Activated CD8-positive, alpha-beta T cell treated with anti-CD3 and anti-CD28 coated beads for 36 hours (primary cell): ENCODE measurements around the gene ARMC8. TPM values are rescaled to one million over a fixed set of nuclear protein-coding genes. Genes with fewer than 3 reads are reported as not detected.

Source experiments
- ATAC-seq: fragments of 200-7000 bp; cut with Tn5 transposase; one replicate; pipeline ENCODE4 v1.10.0; 2021; ENCODE audit warnings: mild to moderate bottlenecking, moderate library complexity
- CTCF ChIA-PET: fragments of 350-600 bp; sonication (Branson Sonifier 250); formaldehyde crosslinking; loops from one replicate; lab custom pipeline; 2021; ENCODE audit warnings: antibody characterized with exemption; lab: Charles Lee
- POLR2A ChIA-PET: fragments of 350-600 bp; sonication (Branson Sonifier 250); formaldehyde crosslinking; loops from one replicate; lab custom pipeline; 2021; ENCODE audit warnings: antibody characterized with exemption; lab: Charles Lee
- DNase-seq: peaks from one replicate; pipeline ENCODE4 v3.0.0-alpha.2; 2020
- H3K27ac Mint-ChIP-seq: one replicate; pipeline ENCODE4 v1.8.0; 2021; ENCODE audit warnings: mild to moderate bottlenecking, mixed read lengths
- H3K27me3 Mint-ChIP-seq: one replicate; pipeline ENCODE4 v1.8.0; 2021; ENCODE audit warnings: mixed read lengths
- H3K36me3 Mint-ChIP-seq: one replicate; pipeline ENCODE4 v1.8.0; 2021; ENCODE audit warnings: low read depth, mixed read lengths
- H3K4me1 Mint-ChIP-seq: one replicate; pipeline ENCODE4 v1.8.0; 2021; ENCODE audit warnings: low read depth, mixed read lengths
- H3K4me3 Mint-ChIP-seq: one replicate; pipeline ENCODE4 v1.8.0; 2021; ENCODE audit warnings: mild to moderate bottlenecking, moderate library complexity, mixed read lengths
- H3K9me3 Mint-ChIP-seq: one replicate; pipeline ENCODE4 v1.8.0; 2021; ENCODE audit warnings: mixed read lengths
- intact Hi-C: fragments of 100-400 bp; cut with micrococcal nuclease; formaldehyde crosslinking; loops from one replicate; pipeline ENCODE4 v1.10.0; 2022
- total RNA-seq, 2 experiments: library from RNA; stranded (reverse); gene quantifications; one replicate each; pipeline ENCODE4 v1.2.3, GENCODE V29; 2021
- TF ChIP-seq, protein P1 (sequence below): fragments of 200-600 bp; IDR thresholded peaks from one replicate; pipeline ENCODE4 v1.8.0; 2022; ENCODE audit warnings: antibody characterized with exemption, mild to moderate bottlenecking

The ARMC8 gene
- total RNA-seq, 2 experiments from 2014 or later, result 48.1 to 51.4 TPM

DNA sequence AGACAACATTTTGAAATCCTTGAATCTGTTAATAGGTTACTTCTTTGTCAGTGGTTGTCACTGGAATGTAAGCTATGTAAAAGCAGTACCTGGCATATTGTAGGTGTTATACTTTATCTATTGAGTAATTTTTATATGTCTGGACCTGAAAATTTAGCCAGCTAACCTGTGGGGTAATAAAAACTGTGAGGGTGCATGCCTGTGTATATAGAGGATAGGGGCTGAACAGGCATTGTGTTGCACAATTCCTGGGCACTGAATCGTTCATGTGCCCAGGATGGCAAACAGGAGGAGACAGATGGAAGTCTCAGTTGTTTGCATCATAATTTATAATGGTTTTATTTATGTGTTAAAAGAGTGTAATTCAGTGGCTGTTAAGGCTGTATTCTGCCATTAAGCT, 67.1 kb downstream of the ARMC8 start:
- ATAC-seq (no peak), DNase-seq (no peak)
- H3K4me1 Mint-ChIP-seq, result peaks cover 13% of the 10 kb centered on the region
- no peaks in the 10 kb centered on the region for H3K27me3 Mint-ChIP-seq
- H3K9me3 Mint-ChIP-seq, result no peaks in the 10 kb centered on the region
- H3K4me3 Mint-ChIP-seq, result no peak overlapping the region
- intact Hi-C loops, result no loop called here
- TF ChIP-seq, protein P1, sequence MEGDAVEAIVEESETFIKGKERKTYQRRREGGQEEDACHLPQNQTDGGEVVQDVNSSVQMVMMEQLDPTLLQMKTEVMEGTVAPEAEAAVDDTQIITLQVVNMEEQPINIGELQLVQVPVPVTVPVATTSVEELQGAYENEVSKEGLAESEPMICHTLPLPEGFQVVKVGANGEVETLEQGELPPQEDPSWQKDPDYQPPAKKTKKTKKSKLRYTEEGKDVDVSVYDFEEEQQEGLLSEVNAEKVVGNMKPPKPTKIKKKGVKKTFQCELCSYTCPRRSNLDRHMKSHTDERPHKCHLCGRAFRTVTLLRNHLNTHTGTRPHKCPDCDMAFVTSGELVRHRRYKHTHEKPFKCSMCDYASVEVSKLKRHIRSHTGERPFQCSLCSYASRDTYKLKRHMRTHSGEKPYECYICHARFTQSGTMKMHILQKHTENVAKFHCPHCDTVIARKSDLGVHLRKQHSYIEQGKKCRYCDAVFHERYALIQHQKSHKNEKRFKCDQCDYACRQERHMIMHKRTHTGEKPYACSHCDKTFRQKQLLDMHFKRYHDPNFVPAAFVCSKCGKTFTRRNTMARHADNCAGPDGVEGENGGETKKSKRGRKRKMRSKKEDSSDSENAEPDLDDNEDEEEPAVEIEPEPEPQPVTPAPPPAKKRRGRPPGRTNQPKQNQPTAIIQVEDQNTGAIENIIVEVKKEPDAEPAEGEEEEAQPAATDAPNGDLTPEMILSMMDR, result no peak
- CTCF ChIA-PET, result interaction anchor here (1.2 to 1.6 kb wide), 2 partner anchors 10 to 53 kb away, joined by 3 to 4 read pairs; no protein-coding TSS in a partner anchor
- no peak overlapping the region for H3K27ac Mint-ChIP-seq
- POLR2A ChIA-PET, result no interaction called here
- H3K36me3 Mint-ChIP-seq, result peaks cover 15% of the 10 kb centered on the region

DNA sequence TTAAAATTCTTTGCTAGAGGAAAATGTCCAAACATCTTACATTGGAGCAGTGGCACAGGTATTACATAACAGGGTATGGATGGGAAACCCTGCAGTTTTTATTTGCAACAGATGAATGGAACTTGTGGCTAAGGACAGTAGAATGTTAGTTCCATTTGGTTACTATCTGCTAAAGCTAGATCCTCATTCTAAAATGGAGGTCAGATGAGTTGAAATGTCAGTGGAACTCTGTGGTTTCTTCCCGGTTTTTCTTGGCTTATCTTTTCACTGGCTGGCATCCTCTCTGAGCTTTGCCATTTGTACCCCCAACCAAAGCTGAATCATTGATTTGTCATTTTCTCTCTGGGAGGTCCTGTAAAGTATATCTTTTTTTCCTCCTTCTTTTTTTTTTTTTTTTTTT, 68.9 kb downstream of the ARMC8 start:
- CTCF ChIA-PET, result no interaction called here

DNA sequence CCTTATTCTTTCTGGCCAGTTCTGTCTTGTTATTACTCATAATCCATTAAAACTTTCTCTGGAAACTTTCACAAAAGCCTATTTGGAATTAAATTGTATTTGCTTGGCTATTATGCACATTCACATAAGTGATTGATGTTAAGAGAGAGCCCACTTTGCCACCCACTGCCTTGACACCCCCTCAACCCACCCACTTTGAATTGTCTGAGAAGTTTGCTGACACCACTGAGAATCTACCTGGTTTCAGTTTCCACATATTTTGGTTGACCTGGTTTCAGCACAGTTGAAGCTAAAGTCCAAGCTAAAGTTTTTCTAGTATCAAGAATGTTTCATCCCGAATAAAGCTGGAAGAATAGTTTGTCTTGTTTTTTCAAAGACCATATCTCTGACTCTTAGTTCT, 70.9 kb downstream of the ARMC8 start:
- Mint-ChIP-seq H3K4me1 (peaks cover 13% of the 10 kb centered on the region), H3K27ac (no peak overlapping the region), H3K27me3 (no peaks in the 10 kb centered on the region), H3K4me3 (no peak overlapping the region), H3K9me3 (no peaks in the 10 kb centered on the region), H3K36me3 (peaks cover 12% of the 10 kb centered on the region)
- CTCF ChIA-PET, result no interaction called here
- intact Hi-C loops, result no loop called here
- ATAC-seq, result no peak
- DNase-seq, result no peak
- TF ChIP-seq, protein P1, result no peak
- POLR2A ChIA-PET, result interaction anchor here (0.9 to 1.6 kb wide), 2 partner anchors 12 to 17 kb away, joined by 3 to 4 read pairs; no protein-coding TSS in a partner anchor

More for the DNA sequence above, 68.9 kb downstream of the ARMC8 start:
- no peak overlapping the region for H3K27ac Mint-ChIP-seq
- H3K4me1 Mint-ChIP-seq, result peaks cover 13% of the 10 kb centered on the region
- DNase-seq, result no peak
- H3K27me3 Mint-ChIP-seq, result no peaks in the 10 kb centered on the region
- POLR2A ChIA-PET, result no interaction called here
- intact Hi-C loops, result no loop called here
- no peaks in the 10 kb centered on the region for H3K9me3 Mint-ChIP-seq
- ATAC-seq, result no peak
- H3K36me3 Mint-ChIP-seq, result peaks cover 12% of the 10 kb centered on the region
- no peak overlapping the region for H3K4me3 Mint-ChIP-seq
- TF ChIP-seq, protein P1, result no peak

DNA sequence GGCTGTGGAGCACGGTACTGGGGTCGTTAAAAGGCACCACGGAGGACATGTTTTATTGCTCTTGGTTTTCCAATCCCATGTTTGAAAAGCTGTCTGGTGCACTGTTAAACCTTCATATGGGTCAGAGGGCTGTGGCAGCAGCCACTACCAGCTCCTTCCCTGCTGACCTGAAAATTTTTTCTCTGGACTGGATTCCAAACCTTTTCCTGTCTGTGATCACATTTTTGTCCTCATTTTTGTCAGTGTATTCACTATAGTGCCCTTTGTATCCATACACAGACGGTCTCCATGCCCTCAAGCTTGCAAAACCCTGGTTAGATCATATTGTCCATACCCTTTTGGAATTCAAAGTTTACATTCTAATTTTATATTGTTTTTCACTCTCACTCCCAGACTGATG, 72.0 kb downstream of the ARMC8 start:
- no peak for ATAC-seq
- H3K4me3 Mint-ChIP-seq, result no peak overlapping the region
- TF ChIP-seq, protein P1, result no peak
- H3K9me3 Mint-ChIP-seq, result no peaks in the 10 kb centered on the region
- ChIA-PET CTCF (no interaction called here), POLR2A (interaction anchor here (1.6 kb wide), 1 partner anchor 18 kb away, joined by 4 read pairs; no protein-coding TSS in a partner anchor)
- H3K36me3 Mint-ChIP-seq, result peaks cover 13% of the 10 kb centered on the region
- no peaks in the 10 kb centered on the region for H3K27me3 Mint-ChIP-seq
- H3K4me1 Mint-ChIP-seq, result peaks cover 13% of the 10 kb centered on the region
- intact Hi-C loops, result no loop called here
- no peak overlapping the region for H3K27ac Mint-ChIP-seq
- no peak for DNase-seq

DNA sequence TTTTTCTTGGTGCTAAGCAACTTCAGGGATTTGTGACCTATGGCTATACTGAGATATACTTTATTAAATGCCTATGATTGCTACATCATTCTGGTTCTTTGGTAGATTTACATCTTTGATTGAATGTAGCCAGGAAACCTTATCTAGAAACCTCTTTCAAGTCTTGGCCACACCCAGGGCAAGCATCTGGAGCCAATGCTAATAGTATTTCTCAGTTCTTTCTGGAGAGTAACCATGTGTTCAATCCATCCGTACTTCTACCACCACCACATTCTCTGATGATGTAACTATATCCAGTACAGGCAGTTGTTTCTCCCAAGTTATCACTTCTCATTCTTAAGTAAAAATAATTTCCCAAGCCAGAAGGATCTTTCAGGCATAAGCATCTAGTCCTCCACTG, 73.5 kb downstream of the ARMC8 start:
- Mint-ChIP-seq H3K4me3 (no peak overlapping the region), H3K36me3 (peaks cover 12% of the 10 kb centered on the region), H3K9me3 (no peaks in the 10 kb centered on the region), H3K27me3 (no peaks in the 10 kb centered on the region), H3K4me1 (peaks cover 13% of the 10 kb centered on the region), H3K27ac (no peak overlapping the region)
- TF ChIP-seq, protein P1, result no peak
- no peak for DNase-seq
- ATAC-seq, result no peak
- intact Hi-C loops, result no loop called here
- ChIA-PET CTCF (no interaction called here), POLR2A (no interaction called here)
